Activated CD8-positive, alpha-beta memory T cell treated with anti-CD3 and anti-CD28 coated beads, Interleukin-2, amount 50 U/mL, for 48 hours (primary cell): ENCODE data around the gene APOBEC3H.
A peak's percentile ranks its signal among the peaks of the same experiment; 100 is the strongest.

Experiments used
- DNase-seq: peaks from one replicate; pipeline ENCODE4 v3.0.0-alpha.2; 2020

The APOBEC3H gene

DNA sequence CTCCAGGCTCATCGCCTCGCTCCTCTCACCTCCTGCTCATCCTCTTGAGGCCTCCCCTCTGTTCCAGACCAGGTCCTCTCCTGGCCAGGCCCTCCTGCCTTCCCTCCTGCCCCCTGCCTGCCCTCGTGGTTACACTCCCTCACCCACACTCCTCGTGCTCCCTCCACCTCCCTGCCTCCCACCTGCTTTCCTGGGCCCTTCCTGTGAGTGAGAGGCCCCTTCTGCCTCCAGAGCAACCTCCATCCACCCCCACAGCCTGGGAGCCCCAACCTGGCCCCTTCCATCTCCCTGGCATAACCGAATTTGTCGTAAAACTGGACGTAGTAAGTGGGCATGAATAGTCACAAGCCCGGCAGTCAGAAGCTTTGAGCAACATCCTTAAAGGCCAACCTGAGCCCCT lies 15.4 kb upstream of the APOBEC3H start:
- no peak for DNase-seq

DNA sequence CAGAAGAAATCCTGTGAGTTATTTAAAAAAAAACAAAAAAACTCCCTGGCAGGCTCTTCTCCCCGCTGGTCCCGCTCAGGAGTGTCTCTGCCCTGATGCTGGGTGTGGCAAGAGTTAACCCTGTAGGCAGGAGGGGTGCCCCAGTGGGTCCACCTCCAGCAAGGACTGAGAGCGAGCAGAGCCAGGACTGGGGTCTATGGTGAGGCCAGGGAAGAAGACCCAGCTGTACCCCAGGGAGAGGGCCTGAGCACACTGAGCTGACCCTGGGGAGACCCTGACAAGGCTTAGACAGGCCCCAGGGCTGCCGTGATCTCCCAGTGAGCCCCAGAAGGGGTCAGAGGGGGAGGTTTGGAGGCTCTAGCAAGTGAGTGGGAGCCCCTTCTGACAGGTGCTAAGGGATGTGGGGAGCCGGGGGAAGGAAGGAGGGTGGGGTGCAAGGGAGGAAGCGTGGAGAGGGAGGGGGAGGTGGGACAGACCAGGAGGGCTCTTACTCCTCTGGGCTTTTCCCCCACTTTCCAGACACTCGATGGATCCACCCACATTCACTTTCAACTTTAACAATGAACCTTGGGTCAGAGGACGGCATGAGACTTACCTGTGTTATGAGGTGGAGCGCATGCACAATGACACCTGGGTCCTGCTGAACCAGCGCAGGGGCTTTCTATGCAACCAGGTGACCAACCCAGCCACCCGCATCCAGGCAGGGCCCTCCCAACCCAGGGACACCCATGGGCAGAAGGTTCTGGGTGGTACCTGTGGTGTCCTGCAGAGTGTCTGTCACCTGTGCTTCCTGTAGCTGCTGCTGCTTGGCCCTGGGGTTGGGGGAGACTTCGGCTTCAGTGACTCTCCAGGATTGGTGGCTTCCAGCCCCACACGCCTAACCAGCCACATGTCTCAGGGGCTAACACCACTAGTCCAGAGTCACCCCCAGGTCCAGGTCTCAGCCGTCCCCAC lies 13.6 kb upstream of the APOBEC3H start:
- no peak for DNase-seq

DNA sequence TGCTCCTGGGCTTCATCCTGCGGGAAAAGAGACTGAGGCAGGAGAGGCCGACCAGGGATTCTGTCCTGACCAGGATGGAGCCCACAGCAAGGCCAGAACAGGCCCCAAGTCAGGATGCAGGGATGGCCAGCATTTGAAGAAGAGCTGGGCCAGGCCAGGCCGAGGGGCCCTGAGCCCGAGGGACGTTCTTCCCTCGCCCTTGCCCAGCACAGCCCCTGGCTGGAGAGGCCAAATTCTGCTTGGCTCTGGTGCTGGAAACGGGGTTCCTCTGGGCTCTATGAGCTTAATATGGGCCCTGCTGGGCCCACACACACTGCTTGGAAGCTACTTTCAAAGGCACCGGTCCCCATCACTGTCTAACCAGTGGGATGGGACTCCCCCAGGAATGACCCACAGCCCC lies 12.4 kb upstream of the APOBEC3H start:
- no peak for DNase-seq

DNA sequence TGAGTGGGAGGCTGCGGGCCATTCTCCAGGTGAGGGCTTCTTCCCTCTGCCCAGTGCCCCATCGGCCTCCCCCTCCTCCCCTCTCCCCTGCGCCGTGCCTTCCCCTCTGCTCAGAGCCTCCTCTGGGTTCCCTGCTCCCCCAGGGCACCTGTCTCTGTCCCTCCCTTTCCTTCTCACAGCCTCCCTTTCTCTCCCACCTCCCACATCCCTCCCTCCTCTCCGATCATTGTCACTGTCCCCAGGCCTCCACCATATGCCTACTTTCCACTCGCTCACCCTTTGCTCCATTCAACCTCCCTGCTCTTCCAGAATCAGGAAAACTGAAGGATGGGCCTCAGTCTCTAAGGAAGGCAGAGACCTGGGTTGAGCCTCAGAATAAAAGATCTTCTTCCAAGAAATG lies 9.9 kb upstream of the APOBEC3H start:
- no peak for DNase-seq

DNA sequence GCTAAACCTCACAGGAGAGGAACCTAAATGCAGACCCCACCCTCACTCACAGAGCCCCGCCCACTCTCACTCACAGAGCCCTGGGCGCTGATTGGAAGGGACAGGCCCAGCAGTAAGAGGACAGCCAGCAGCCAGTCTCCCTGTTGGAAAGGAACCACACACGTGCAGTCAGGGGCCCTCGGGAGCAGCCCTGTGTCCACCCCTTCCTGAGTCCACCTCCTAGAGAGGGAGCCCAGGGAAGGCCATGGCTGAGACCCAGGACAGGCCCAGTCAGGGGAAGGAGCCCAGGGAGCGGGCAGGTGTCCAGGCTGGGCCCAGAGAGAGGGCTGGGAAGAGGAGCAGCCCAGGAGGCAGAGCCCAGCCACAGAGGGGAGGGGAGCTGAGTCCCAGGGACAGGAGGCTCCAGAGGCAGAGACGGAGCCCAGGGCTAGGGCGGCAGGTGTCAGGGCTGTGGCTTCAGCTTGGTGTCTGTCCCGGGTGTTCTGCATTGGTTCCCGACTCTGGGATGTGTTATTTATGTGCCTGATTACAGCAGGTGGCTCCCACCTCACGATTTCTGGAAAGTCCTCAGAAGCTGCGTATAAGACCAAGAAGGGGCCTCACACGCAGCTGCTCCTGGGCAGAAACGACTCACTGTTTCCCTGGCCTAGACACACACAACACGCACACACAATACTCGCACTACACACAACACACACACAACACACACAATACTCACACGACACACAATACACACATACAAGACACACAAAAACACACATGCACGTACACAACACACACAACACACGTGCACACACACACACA lies 9.0 kb upstream of the APOBEC3H start:
- no peak for DNase-seq

DNA sequence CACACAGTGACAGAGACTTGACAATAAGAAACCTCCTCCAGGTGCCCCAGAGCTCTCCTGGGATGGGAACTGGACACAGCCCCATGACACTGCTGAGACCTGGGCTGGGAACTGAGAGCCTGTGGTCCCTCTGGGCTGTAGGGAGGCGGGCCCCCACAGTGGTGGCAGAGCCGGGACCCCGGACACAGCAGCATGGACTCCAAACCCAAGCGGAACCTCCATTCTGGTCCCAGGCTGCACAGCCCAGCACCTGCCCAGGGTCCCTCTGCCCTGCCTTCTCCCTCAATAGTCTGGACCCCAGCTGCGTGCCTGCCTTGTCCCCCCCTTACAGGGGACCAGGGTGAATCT lies 8.4 kb upstream of the APOBEC3H start:
- no peak for DNase-seq

DNA sequence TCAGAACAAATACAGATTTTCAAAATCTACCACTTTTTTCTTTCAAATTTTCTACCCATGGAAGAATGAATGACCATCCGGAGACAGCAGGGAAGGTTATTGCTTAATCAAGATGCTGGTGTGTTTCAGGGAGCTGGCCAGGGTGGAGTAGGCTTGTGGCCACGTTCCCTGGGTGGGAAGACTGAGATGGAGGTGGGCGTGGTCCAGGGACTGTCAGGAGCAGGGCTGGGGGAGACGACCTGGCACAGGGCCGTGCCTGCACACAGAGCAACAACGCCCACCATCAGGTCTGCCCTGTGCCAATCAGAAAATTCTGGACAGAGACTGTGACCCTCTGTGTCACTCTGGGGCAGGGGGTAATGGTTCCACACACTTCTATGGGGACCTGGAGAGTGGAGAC lies 7.1 kb upstream of the APOBEC3H start:
- DNase-seq: no peak

DNA sequence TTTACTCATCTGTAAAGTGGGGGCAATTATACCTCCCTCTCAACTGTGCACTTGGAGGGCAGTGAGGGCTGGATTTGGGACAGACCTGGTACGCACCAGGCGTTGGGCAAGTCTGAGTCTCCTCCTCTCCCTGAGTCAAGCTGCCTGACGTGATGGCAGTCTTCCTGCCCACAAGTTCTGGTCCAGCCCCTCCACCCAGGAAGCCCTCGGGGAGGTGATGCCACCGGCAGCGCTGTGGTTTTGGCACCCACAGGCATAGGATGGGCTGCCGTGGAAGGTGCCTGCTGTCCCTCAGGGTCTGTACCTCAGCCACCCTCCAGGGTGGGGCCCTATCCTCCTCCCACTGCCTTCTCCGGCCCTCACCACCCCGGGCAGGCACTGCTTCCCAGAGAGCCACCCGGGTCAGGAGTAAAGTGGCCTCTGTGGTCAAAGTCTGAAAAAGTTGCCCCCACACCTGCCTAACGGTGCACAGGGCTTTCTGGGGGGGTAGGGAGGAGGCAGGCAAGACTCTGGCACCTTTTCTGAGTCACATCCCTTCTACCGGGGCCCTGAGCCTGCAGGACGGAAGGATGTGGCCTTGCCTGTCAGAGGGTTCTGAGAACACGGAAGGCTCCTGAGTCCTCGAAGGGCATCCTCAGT lies 6.5 kb upstream of the APOBEC3H start:
- DNase-seq: peak; percentile 89

DNA sequence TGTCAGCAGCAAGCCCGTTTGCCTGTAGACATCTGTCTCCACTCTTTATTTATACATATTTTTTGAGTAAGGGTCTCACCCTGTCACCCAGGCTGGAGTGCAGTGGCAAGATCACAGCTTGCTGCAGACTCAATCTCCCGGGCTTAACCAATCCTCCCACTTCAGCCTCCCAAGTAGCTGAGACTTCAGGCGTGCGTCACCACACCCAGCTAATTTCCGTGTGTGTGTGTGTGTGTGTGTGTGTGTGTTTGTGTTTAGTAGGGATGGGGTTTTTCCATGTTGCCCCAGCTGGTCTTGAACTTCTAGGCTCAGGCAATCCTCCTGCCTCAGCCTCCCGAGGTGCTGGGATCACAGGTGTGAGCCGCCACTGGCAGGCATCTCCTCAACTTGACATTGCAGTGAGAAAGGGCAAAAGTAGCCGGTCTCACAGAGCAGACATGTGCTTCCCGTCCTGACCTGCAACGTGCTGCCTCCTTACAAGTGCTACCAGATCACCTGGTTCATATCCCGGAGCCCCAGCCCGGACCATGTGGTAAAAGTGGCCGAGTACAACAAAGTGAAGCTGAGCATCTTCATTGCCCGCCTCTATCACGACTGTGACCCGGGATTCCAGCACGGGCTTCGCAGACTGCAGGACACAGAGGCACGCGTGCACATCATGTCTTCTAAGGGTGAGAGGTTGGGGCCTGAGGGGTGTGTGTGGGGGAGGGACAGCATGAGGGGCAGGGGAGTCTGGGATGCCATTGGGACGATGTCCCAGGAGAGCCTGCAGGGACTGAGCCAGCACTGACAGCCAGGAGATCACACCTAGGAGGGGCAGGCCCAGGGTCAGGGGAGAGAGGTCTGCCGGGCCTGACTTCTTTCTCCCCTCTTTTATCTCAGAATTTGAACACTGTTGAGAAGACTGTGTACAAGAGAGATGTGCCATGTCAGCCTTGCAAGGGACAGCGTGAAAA lies 5.6 kb upstream of the APOBEC3H start:
- DNase-seq: no peak

DNA sequence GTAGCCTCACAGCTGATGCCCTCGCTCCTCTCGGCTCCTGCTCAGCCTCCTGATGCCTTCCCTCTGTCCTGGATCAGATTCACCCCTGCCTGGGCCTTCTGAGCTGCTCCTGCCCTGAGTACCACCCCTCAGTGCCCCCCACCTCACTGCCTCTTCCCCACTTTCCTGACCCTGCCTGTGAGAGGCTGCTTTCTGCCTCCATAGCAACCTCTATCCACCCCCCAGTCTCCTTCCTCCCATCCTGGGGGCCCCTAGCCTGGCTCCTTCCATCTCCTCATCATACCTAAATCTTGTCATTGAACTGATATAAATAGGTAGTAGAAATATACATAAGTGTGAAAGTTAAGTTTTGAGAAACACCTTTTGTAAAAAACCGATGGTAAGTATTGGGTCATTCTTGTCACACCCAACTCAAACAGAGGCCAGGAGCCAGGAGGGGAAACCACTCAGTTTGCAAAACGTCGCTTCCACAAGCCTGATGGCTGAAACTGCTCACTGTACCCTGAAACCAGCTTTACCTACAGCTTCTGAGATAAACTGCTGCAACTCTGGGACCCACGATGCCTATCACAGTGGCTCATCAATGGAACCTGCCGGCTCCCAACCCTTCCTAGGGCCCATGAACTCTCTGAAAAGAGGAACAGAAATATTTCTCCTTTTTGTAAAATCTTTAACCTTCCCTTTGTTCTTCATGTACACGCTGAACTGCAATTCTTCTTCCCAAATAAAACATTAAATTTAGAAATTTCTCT lies 4.8 kb upstream of the APOBEC3H start:
- DNase-seq: no peak

DNA sequence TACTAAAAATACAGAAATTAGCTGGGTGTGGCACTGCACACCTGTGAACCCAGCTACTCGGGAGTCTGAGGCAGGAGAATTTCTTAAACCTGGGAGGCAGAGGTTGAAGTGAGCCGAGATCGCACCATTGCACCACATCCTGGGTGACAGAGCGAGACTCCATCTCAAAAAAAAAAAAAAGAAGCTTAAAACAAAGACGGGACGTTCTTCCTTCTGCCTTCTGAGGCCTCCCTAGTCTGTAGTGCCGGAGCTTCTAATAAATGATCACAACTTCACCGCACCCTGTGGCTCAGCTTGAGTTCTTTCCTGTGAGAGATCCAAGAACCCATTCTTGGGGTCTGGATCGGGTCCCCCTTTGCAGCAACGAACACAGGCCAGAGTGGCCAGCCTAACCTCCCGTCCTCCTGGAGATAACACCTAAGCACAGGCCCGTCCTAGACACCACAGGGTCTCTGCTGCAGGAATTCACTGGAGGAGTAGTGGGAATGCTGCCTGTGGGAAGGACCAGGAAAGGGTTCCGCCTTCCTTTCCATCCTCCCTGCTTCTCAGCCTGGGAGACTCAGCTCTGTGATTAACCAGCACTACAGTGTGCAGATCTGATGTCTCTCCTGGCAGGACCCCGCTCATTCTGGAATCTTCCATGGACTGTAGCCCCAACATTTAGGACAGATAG lies 2.2 kb upstream of the APOBEC3H start:
- DNase-seq: no peak

DNA sequence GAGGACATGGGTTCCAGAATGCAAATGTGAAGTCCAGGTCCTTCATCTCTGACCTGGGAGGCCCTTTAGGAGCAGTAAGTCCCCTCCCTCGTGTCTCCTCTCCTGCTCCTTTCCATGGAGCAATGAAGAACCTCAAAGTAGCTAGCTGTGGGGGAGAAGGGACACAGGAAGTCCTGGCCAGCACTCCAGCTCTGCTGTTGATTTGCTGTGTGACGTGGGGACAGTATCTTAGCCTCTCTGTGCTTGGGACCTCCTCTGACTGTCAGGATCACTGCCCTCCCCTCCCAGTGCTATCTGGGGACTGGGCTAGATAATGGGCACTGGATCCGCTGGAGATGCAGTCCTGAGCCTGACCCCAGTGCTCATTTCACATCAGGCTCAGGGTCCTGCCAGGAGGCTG lies 1.1 kb upstream of the APOBEC3H start:
- DNase-seq: no peak

DNA sequence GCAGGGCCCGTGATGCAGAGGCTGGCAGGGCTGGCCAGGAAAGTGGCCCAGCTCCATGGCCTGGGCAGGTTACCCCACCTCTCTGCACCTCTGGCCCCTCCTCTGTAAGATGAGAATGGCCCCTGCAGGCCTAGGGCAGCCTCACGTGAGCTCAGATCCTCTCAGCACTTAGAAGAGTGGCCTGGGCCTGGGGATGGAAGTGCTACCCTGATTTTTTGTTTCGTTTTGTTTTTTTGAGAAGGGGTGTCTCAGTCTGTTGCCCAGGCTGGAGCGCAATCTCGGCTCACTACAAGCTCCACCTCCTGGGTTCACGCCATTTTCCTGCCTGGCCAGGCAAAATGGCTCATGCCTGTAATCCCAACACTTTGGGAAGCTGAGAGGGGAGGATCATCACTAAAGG lies 982 bp downstream of the APOBEC3H start:
- no peak for DNase-seq

DNA sequence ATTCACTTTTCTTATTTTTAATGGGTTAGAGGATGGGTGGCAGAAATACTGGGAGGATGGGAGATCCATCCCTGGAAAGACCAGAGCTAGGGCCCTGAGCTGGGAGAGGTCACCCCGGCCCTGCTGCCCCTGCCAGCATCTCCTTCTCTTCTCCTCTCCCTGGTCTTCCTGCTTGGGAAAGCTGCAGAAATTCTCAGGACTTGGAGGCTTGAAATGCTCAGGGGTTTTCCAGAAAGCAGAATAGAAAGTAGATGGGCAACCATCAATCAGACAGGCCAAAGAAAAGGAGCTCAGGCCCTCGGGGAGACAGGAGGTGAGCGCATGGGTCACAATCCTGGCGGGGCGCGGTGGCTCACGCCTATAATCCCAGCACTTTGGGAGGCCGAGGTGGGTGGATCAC lies 1.5 kb downstream of the APOBEC3H start:
- no peak for DNase-seq

DNA sequence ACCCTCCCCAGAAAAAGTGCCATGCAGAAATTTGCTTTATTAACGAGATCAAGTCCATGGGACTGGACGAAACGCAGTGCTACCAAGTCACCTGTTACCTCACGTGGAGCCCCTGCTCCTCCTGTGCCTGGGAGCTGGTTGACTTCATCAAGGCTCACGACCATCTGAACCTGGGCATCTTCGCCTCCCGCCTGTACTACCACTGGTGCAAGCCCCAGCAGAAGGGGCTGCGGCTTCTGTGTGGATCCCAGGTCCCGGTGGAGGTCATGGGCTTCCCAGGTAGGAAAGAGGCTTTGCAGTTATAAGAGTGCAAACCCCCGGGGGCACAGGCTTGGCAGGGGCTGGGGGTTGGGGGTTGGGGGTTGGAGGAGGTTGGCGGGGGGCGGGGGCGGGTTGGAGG lies 4.2 kb downstream of the APOBEC3H start:
- DNase-seq: no peak

DNA sequence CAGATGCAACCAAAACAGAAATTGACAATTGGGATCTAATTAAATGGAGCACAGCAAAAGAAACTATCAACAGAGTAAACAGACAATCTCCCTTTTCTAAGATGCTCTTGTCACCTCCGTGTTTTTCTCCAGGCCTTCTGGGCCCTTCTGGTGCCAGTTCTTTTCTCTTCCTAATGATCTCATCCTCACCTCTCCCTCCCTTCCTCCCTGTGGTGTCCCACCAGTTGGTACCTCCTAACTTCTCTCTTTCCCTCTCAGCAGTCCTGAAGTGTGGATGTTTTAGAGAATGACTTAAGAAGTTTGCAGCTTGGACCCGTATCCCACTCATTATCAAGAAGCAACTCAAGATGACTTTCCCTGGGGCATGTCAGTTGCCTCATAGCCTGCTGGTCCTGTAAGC lies 6.4 kb downstream of the APOBEC3H start:
- DNase-seq: no peak

DNA sequence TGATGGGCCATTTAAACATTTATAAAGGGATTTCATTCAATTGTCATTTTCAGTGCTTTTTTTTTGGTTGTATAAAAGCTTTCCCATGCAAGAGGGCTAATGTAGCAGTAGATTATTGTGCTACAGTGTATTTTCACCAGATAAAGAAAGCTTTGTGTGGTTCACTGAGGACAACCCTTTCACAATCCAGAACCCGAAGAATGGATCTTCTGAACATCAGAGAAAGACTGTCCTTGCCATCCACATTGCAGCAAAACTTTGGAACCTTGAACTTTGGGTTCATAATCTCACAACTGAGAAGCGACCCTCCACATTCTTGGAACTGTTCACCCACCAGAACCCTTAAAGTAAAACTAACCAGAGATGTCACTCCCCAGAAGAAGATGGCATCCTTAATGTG lies 9.3 kb downstream of the APOBEC3H start:
- no peak for DNase-seq

DNA sequence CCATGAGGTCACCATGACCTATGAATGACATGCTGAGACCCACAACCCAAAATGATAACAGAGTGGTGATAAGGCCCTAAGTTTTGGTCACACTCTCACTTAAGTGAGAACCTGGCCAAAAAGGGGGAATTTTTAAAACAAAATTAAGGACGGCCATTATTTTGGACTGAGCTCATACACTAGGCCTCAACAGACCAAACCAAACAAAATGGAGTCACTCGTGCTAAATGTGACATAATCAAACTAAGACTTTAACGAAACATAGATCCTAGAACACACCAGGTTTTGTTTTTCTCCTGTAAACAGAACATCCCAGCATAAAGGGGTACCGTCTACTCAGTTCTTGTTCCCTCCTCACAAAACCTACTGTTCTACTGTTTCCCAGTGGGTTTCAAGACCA lies 11.4 kb downstream of the APOBEC3H start:
- DNase-seq: no peak

DNA sequence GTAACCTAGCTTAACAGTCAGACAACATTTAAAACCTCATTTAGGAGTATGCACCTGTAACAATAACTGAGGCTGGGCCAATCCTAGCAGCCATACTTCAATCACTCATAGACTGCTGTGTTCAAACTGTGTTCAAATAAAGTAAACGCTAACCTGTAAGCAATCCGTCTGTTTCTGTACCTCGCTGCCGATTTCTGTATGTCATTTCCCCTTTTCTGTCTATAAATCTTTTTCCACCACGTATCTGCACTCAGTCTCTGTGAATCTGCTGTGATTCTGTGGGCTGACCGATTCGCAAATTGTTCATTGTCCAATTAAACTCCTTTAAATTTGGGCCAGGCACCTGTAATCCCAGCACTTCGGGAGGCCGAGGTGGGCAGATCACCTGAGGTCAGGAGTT lies 12.3 kb downstream of the APOBEC3H start:
- no peak for DNase-seq

DNA sequence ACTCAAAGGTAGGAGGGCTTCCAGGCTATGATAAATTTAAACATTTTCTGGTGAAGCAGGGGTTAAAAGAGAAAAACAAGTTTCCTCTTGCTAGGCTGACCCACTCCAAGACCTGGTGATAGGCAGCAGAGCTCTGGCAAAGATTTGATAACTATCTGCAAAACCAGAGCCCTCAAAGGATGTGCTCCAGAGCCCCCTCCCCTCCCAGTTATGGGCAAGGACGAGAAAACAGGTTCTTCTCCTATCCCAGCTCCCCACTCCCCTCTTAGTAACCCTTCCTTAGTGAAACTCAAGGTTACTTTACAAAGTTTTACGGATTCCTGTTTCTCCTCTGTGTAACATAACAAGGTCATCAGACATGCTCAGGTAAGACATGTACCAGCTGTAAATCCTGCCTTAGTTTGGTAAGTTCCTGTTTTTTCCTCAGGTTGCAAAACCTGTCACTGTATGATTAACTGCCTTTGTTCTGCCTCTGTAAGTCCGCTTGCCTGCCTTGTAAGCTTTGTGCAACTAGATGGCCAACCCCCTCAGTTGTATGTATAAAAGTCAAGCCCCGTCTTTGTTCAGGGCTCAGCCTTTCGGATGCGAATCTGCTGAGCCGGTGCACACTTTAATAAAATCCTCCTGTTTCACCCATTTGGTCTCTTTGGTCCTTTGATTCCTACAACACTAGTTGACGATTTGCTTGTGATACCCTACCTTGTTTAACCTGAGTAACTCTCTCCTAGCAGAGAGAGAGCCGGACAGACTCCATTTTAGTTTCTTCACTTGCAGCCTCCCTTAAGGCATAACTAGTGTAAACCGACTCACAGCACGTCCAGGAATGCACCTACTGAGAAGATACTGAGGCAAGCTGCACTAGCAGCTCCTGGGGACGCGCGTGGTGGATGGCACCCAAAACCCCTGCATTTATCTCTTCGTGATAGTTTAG lies 13.9 kb downstream of the APOBEC3H start:
- DNase-seq: no peak
